WTC11 (cell line): ENCODE data around the gene ASMT. TPM values are rescaled to one million over a fixed set of nuclear protein-coding genes. Genes with fewer than 3 reads are reported as not detected.

Experiments used
- ATAC-seq: fragments of 200-7000 bp; cut with Tn5 transposase; 2 replicates; pipeline ENCODE4 v1.10.0; 2021; ENCODE audit warnings: mild to moderate bottlenecking, moderate library complexity
- CTCF ChIA-PET: fragments of 300-600 bp; sonication (Branson Sonifier 250); formaldehyde crosslinking; loops from one replicate; lab custom pipeline; 2021; ENCODE audit warnings: antibody characterized with exemption; lab: Charles Lee
- POLR2A ChIA-PET: fragments of 350-600 bp; sonication (Branson Sonifier 250); formaldehyde crosslinking; loops from one replicate; lab custom pipeline; 2021; ENCODE audit warnings: antibody characterized with exemption; lab: Charles Lee
- DNase-seq: peaks from one replicate; pipeline ENCODE4 v3.0.0; 2021; ENCODE audit warnings: low spot score
- H3K27ac Mint-ChIP-seq: 2 replicates; pipeline ENCODE4 v1.8.0; 2021; ENCODE audit warnings: mixed read lengths
- H3K27me3 Mint-ChIP-seq: 2 replicates; pipeline ENCODE4 v1.8.0; 2021; ENCODE audit warnings: low read depth, mild to moderate bottlenecking, moderate library complexity, mixed read lengths
- H3K36me3 Mint-ChIP-seq: 2 replicates; pipeline ENCODE4 v1.8.0; 2021; ENCODE audit warnings: mixed read lengths
- H3K4me1 Mint-ChIP-seq: 2 replicates; pipeline ENCODE4 v1.8.0; 2022; ENCODE audit warnings: mixed read lengths
- H3K4me3 Mint-ChIP-seq: 2 replicates; pipeline ENCODE4 v1.8.0; 2021; ENCODE audit warnings: mild to moderate bottlenecking, moderate library complexity, mixed read lengths
- H3K9me3 Mint-ChIP-seq: 2 replicates; pipeline ENCODE4 v1.8.0; 2021; ENCODE audit warnings: mixed read lengths
- FOXK1 ChIP-seq: sonication (generic); formaldehyde crosslinking; IDR thresholded peaks from 2 replicates; pipeline ENCODE4 v1.8.0; 2022; ENCODE audit warnings: mild to moderate bottlenecking, moderate library complexity, missing genetic modification reagents
- GRHL2 ChIP-seq: fragments of 250-450 bp; sonication (Bioruptor Pico); IDR thresholded peaks from 2 replicates; pipeline ENCODE4 v1.8.0; 2022; ENCODE audit warnings: mild to moderate bottlenecking, moderate library complexity; ENCODE audit not compliant: insufficient replicate concordance, severe bottlenecking
- JUN ChIP-seq: sonication (generic); formaldehyde crosslinking; IDR thresholded peaks from 2 replicates; pipeline ENCODE4 v1.8.0; 2023; ENCODE audit warnings: mild to moderate bottlenecking, missing genetic modification reagents
- NFATC4 ChIP-seq: fragments of 250-450 bp; sonication (Bioruptor Pico); IDR thresholded peaks from 2 replicates; pipeline ENCODE4 v1.9.0; 2021; ENCODE audit warnings: mild to moderate bottlenecking
- NR2C2 ChIP-seq: sonication (generic); formaldehyde crosslinking; IDR thresholded peaks from 2 replicates; pipeline ENCODE4 v1.8.0; 2022; ENCODE audit warnings: mild to moderate bottlenecking, missing genetic modification reagents
- OVOL2 ChIP-seq: fragments of 250-450 bp; sonication (Bioruptor Pico); IDR thresholded peaks from 2 replicates; pipeline ENCODE4 v1.9.0; 2021; ENCODE audit warnings: mild to moderate bottlenecking, borderline replicate concordance
- ZNF121 ChIP-seq: sonication (generic); formaldehyde crosslinking; IDR thresholded peaks from 2 replicates; pipeline ENCODE4 v1.8.0; 2023; ENCODE audit warnings: missing genetic modification reagents
- ZNF138 ChIP-seq: sonication (generic); formaldehyde crosslinking; conservative IDR thresholded peaks from 2 replicates; pipeline ENCODE4 v1.8.1; 2022; ENCODE audit warnings: mild to moderate bottlenecking, moderate library complexity, missing genetic modification reagents
- ZNF219 ChIP-seq: sonication (generic); formaldehyde crosslinking; IDR thresholded peaks from 2 replicates; pipeline ENCODE4 v1.8.0; 2023; ENCODE audit warnings: missing genetic modification reagents, mild to moderate bottlenecking, borderline replicate concordance
- ZNF263 ChIP-seq: sonication (generic); formaldehyde crosslinking; IDR thresholded peaks from 2 replicates; pipeline ENCODE4 v1.8.1; 2022; ENCODE audit warnings: low read depth, mild to moderate bottlenecking, moderate library complexity, missing genetic modification reagents
- ZNF396 ChIP-seq: fragments of 250-450 bp; sonication (Bioruptor Pico); IDR thresholded peaks from 2 replicates; pipeline ENCODE4 v1.8.0; 2021; ENCODE audit warnings: mild to moderate bottlenecking, moderate library complexity, borderline replicate concordance
- total RNA-seq: library from RNA; stranded (reverse); gene quantifications from 3 replicates; pipeline ENCODE4 v1.2.3, GENCODE V29; 2021
- TF ChIP-seq, protein P1 (sequence below): sonication (generic); formaldehyde crosslinking; IDR thresholded peaks from 2 replicates; pipeline ENCODE4 v1.8.0; 2023; ENCODE audit warnings: mild to moderate bottlenecking, missing genetic modification reagents
- TF ChIP-seq, protein P2 (sequence below): sonication (generic); formaldehyde crosslinking; IDR thresholded peaks from 2 replicates; pipeline ENCODE4 v1.8.1; 2023; ENCODE audit warnings: mild to moderate bottlenecking, missing genetic modification reagents
- TF ChIP-seq, protein P3 (sequence below): sonication (generic); formaldehyde crosslinking; IDR thresholded peaks from 2 replicates; pipeline ENCODE4 v1.8.1; 2023; ENCODE audit warnings: mild to moderate bottlenecking, missing genetic modification reagents, borderline replicate concordance
- TF ChIP-seq, protein P4 (sequence below): sonication (generic); formaldehyde crosslinking; IDR thresholded peaks from 2 replicates; pipeline ENCODE4 v1.8.1; 2022; ENCODE audit warnings: low read depth, mild to moderate bottlenecking, moderate library complexity, missing genetic modification reagents, borderline replicate concordance

The ASMT gene
- total RNA-seq, 1 experiment from 2014 or later = 0.33 TPM

DNA sequence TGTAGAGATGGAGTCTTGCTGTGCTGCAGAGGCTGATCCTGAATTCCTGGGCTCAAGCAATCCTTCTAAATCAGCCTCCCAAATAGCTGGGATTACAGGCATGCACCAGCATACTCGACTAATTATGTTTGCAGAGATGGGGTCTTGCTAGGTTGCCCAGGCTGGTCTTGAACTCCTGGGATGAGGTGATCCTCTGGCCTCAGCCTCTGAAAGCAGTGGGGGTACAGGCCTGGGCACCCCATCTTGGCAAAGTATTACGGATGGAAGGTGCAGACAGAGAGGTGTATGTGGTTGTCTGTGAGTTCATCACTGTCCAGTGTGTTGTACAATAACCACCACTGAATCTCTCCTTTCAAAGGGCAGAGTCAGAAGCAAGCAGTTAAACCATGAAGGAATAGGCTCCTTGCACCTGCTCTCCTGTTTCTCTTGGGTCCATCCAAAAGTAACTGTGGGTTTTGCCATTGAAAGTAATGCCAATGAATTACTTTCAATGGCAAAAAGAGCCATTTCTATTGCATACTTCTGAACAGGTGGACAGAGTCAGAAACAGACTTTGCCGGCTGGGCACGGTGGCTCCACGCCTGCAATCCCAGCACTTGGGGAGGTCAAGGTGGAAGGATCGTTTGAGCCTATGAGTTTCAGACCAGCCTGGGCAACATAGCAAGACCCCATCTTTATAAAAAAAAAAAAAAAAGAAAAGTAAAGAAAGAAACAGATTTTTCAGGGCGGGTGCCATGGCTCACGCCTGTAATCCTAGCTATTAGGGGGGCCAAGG is 30.4 kb upstream of the ASMT start:
- peaks cover 18% of the 10 kb centered on the region for H3K9me3 Mint-ChIP-seq
- no peaks in the 10 kb centered on the region for H3K27me3 Mint-ChIP-seq
- no peak overlapping the region for H3K27ac Mint-ChIP-seq
- ChIA-PET CTCF (no interaction called here), POLR2A (no interaction called here)
- TF ChIP-seq ZNF121 (peak; percentile 59; the same call in 1 of the 2 replicates), ZNF263 (no peak), GRHL2 (CRISPR knock-in tag) (no peak), OVOL2 (CRISPR knock-in tag) (no peak)
- TF ChIP-seq, protein P1, sequence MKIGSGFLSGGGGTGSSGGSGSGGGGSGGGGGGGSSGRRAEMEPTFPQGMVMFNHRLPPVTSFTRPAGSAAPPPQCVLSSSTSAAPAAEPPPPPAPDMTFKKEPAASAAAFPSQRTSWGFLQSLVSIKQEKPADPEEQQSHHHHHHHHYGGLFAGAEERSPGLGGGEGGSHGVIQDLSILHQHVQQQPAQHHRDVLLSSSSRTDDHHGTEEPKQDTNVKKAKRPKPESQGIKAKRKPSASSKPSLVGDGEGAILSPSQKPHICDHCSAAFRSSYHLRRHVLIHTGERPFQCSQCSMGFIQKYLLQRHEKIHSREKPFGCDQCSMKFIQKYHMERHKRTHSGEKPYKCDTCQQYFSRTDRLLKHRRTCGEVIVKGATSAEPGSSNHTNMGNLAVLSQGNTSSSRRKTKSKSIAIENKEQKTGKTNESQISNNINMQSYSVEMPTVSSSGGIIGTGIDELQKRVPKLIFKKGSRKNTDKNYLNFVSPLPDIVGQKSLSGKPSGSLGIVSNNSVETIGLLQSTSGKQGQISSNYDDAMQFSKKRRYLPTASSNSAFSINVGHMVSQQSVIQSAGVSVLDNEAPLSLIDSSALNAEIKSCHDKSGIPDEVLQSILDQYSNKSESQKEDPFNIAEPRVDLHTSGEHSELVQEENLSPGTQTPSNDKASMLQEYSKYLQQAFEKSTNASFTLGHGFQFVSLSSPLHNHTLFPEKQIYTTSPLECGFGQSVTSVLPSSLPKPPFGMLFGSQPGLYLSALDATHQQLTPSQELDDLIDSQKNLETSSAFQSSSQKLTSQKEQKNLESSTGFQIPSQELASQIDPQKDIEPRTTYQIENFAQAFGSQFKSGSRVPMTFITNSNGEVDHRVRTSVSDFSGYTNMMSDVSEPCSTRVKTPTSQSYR = no peak
- H3K4me1 Mint-ChIP-seq = peaks cover 8% of the 10 kb centered on the region
- no peak overlapping the region for H3K4me3 Mint-ChIP-seq
- DNase-seq = no peak
- no peak for ATAC-seq
- H3K36me3 Mint-ChIP-seq = 0 out of 2 replicates have a peak, but pooled peaks cover 3% of the 10 kb centered on the region

DNA sequence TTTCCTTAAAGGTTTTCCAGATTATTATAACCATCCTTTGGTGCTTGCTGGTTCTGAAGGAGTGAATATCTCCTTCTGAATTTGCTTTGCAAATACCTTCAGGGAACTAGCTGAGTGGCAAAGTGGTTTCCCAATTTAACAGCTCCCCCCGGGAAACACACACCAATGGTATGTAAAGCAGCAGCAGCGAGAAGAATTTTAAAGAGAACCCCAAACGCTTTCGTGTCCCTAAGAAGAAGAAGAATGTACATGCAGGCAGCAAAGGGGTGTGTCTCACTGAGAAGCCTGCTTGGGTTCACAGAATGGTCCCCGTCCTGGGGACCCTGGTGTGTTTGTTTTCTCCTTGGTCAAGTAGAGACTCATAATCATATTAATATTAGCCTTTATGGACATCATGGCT is 27.7 kb upstream of the ASMT start:
- H3K4me1 Mint-ChIP-seq = peaks cover 9% of the 10 kb centered on the region
- H3K27ac Mint-ChIP-seq = no peak overlapping the region
- H3K4me3 Mint-ChIP-seq = no peak overlapping the region
- ChIA-PET CTCF (no interaction called here), POLR2A (no interaction called here)
- H3K36me3 Mint-ChIP-seq = no peaks in the 10 kb centered on the region
- no peak for DNase-seq
- H3K9me3 Mint-ChIP-seq = no peaks in the 10 kb centered on the region
- TF ChIP-seq, protein P2, sequence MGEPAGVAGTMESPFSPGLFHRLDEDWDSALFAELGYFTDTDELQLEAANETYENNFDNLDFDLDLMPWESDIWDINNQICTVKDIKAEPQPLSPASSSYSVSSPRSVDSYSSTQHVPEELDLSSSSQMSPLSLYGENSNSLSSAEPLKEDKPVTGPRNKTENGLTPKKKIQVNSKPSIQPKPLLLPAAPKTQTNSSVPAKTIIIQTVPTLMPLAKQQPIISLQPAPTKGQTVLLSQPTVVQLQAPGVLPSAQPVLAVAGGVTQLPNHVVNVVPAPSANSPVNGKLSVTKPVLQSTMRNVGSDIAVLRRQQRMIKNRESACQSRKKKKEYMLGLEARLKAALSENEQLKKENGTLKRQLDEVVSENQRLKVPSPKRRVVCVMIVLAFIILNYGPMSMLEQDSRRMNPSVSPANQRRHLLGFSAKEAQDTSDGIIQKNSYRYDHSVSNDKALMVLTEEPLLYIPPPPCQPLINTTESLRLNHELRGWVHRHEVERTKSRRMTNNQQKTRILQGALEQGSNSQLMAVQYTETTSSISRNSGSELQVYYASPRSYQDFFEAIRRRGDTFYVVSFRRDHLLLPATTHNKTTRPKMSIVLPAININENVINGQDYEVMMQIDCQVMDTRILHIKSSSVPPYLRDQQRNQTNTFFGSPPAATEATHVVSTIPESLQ (CRISPR knock-in tag) = no peak
- no peak for TF ChIP-seq NR2C2 (CRISPR knock-in tag)
- TF ChIP-seq ZNF219 (CRISPR knock-in tag) = no peak
- TF ChIP-seq JUN = no peak
- TF ChIP-seq, protein P3, sequence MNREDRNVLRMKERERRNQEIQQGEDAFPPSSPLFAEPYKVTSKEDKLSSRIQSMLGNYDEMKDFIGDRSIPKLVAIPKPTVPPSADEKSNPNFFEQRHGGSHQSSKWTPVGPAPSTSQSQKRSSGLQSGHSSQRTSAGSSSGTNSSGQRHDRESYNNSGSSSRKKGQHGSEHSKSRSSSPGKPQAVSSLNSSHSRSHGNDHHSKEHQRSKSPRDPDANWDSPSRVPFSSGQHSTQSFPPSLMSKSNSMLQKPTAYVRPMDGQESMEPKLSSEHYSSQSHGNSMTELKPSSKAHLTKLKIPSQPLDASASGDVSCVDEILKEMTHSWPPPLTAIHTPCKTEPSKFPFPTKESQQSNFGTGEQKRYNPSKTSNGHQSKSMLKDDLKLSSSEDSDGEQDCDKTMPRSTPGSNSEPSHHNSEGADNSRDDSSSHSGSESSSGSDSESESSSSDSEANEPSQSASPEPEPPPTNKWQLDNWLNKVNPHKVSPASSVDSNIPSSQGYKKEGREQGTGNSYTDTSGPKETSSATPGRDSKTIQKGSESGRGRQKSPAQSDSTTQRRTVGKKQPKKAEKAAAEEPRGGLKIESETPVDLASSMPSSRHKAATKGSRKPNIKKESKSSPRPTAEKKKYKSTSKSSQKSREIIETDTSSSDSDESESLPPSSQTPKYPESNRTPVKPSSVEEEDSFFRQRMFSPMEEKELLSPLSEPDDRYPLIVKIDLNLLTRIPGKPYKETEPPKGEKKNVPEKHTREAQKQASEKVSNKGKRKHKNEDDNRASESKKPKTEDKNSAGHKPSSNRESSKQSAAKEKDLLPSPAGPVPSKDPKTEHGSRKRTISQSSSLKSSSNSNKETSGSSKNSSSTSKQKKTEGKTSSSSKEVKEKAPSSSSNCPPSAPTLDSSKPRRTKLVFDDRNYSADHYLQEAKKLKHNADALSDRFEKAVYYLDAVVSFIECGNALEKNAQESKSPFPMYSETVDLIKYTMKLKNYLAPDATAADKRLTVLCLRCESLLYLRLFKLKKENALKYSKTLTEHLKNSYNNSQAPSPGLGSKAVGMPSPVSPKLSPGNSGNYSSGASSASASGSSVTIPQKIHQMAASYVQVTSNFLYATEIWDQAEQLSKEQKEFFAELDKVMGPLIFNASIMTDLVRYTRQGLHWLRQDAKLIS (CRISPR knock-in tag) = no peak
- no peak for TF ChIP-seq ZNF396 (CRISPR knock-in tag)
- no peak for TF ChIP-seq ZNF138 (CRISPR knock-in tag)
- TF ChIP-seq NFATC4 (CRISPR knock-in tag) = no peak
- TF ChIP-seq, protein P4, sequence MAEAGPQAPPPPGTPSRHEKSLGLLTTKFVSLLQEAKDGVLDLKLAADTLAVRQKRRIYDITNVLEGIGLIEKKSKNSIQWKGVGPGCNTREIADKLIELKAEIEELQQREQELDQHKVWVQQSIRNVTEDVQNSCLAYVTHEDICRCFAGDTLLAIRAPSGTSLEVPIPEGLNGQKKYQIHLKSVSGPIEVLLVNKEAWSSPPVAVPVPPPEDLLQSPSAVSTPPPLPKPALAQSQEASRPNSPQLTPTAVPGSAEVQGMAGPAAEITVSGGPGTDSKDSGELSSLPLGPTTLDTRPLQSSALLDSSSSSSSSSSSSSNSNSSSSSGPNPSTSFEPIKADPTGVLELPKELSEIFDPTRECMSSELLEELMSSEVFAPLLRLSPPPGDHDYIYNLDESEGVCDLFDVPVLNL (CRISPR knock-in tag) = no peak
- TF ChIP-seq FOXK1 (CRISPR knock-in tag) = no peak
- H3K27me3 Mint-ChIP-seq = no peaks in the 10 kb centered on the region
- ATAC-seq = no peak
